Eye (tissue), 1 donor: Measurements from ENCODE around the gene ACSS3.
"Not testable (repeated sequence)": the region's sequence is repeated elsewhere in the genome, so short reads cannot be mapped to it uniquely, and the experiment has no call there.

Source experiments
- DNase-seq: peaks from one replicate; pipeline ENCODE4 v3.0.0-alpha.2; 2015

Gene ACSS3

GRCh38 chr12:81094718-81095360, 17.0 kb downstream of the ACSS3 start:
- DNase-seq = no peak

- DNase-seq = no peak
These were observed 17.8 kb downstream of the ACSS3 start for GRCh38 chr12:81095501-81096232.

DNA sequence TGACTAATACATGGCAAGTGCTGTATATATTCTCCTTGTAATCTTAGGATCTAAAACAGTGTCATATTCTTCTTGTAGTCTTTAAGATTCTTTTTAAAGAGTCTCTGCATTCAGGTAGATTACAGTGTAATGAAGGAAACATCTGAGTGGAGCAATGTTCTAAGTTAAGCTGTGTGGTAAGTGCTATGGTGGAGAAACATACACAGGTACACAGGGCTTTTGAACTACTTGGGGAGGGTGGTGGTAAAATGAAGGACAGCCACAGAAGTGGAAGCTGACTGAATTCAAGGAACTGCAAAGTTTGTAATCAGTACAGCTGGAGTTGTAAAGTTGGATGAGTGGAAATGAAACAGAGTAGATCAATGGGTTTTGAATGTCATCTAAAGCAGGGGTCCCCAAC, 27.8 kb downstream of the ACSS3 start:
- DNase-seq = no peak

DNA sequence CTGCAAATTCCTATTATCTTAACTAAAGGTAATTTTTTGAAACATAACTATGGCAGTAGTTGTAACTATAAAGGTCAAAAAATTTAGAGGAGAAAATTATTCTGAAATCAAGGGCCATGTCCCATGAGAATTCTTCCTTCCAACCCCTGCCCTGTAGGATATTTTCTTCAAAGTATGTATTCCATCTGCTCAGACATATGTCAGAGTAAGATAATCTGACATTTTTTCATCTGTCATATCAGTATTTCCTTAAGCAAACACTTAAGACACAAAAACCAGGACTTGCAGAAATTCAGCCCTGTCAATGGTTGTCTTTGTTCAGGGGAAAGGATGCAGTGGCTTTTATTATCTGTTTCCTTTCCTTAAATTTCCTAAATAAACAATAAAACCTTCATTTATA, 36.3 kb downstream of the ACSS3 start:
- no peak for DNase-seq

DNA sequence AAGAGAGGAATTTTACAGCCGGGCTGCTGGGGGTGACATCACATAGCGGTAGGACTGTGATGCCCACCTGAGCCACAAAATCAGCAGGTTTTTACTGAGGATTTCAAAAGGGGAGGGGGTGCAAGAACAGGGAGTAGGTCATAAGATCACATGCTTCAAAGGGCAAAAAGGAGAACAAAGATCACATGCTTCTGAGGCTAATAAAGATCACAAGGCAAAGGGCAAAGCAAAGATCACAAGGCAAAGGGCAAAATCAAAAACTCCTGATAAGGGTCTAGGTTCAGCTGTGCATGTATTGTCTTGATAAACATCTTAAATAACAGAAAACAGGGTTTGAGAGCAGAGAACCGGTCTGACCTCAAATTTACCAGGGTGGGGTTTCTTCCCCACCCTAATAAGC, 41.2 kb downstream of the ACSS3 start:
- not testable (repeated sequence) for DNase-seq

DNA sequence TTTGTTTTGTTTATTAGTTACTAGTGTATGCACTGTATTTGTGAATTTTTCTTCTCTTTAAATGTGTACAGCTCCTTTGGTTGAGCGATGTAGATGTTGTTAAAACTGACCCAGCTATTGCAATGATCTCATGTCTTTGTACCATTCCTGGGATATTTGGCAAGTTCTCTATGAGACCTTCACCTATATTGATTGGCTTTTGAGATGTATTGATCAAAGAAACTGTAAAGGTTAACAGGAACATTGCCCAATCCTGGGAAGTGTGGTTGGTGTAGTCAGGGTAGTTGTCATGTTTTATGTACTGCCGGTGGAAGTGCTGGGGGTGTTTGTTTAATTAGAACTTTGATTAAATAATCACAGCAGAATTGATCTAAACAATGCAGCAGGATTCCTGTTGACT, 43.1 kb downstream of the ACSS3 start:
- no peak for DNase-seq

- no peak for DNase-seq
These were observed 45.7 kb downstream of the ACSS3 start for GRCh38 chr12:81123611-81124010.

DNA sequence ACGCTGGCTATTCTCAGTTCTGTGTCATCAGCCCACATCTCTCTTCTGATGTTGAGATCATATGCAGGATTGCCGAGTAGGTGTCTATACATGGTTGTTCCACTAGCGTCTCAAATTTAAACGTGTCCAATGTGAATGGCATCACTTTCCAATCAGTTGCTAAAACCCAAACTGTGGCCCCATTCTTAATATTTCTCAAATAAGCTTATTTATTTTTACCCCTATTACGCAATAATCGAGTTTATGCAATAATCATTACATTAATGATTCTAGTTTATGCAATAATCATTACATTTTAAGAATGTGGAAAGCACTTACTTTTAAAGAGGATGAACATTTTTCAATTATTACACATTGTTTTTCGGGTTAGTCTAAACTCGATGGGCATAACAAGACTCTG, 47.8 kb downstream of the ACSS3 start:
- DNase-seq = no peak

- DNase-seq = peak; percentile 64
These were observed 51.2 kb downstream of the ACSS3 start for GRCh38 chr12:81128930-81129554.

- DNase-seq = no peak
These were observed 58.6 kb downstream of the ACSS3 start for GRCh38 chr12:81136519-81136918.

GRCh38 chr12:81137801-81138200, 59.9 kb downstream of the ACSS3 start:
- no peak for DNase-seq

GRCh38 chr12:81141217-81141616, 63.3 kb downstream of the ACSS3 start:
- DNase-seq = no peak

DNA sequence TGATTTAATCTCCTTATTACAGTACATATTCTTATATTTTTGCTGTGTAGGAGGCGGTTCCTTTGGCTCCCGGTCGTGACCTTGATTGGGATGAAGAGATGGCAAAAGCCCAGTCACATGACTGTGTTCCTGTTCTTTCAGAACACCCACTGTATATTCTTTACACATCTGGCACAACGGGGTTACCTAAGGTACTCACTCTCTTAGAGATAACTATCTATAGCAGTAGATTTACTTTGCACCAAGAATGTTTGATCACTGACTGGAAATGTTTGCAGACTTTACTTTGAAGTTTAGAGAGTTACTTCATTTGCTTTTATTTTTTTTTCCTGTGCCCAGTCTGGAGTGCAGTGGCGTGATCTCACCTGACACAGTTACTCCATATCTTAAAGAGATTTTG, 65.2 kb downstream of the ACSS3 start:
- DNase-seq = no peak

- DNase-seq = no peak
These were observed 68.6 kb downstream of the ACSS3 start for GRCh38 chr12:81146228-81147225.

DNA sequence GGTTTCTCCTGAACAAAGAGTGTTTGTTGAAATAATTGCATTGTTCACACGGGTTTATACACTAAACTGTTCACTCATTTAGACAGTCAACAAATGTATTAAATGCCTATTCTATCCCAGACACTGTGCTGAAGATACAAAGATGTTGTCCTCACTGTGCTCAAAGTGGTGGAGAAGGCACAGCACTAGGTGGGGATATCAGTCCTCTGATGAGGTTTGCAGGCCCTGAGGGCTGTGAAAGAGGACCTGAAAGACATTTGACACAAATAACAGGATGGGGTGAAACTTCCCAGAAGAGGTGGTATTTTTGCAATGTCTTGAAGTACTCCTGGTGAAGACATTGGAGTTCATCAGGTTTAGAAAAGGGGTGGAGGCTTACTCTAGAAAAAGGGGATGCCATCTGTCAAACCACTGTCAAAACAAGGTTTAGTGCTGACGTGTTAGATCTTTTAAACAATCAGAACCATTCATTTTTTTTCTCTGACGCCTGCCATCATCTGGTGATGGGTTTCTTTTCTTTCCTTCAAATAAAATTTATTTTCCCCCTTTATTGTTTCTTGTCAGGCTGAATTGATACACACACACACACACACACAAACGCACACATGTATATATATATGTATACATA, 69.5 kb downstream of the ACSS3 start:
- no peak for DNase-seq

GRCh38 chr12:81150382-81150781, 72.5 kb downstream of the ACSS3 start:
- DNase-seq = peak; percentile 26

GRCh38 chr12:81159856-81160255, 82.0 kb downstream of the ACSS3 start:
- no peak for DNase-seq

- no peak for DNase-seq
These were observed 83.8 kb downstream of the ACSS3 start for GRCh38 chr12:81161680-81162079.

DNA sequence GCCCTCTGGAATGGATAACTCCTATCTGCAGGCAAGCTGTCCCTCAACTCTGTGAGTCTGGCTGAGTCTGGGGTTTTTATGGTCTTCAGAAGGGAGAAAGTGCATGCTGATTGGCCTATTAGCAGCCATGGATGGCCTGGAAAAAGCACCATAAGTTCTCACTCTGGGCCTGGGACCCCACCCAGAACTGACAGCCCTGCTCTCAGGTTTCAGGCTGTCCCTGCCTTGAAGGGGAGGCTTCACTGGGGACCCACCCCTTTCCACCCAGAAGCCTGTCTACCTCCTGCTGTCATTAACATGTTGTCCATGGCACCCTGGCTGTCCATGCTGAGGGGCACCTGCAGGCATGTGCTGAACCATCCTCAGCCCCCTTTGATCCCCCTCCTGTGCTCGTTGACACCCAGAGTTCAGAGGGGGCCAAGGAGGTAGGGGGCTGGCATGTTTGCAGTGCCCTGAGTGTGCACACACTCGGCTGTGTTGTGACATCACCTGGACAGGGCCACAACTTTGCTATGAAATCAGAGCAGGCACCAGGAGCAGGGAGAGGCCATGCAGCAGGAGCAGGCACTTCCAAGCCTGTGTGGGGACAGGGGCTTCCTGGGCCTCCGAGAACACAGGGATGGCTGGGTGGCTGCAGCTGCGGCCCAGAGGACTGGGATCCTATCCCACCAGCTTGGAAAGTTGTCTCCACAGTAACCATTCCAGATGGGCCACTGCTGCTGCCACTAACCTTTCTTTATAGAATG, 84.7 kb downstream of the ACSS3 start:
- DNase-seq = no peak

GRCh38 chr12:81164827-81165226, 86.9 kb downstream of the ACSS3 start:
- no peak for DNase-seq

- no peak for DNase-seq
These were observed 88.9 kb downstream of the ACSS3 start for GRCh38 chr12:81166790-81167189.

- DNase-seq = no peak
These were observed 89.8 kb downstream of the ACSS3 start for GRCh38 chr12:81167694-81168093.
